ENCODE data around the gene AP3S2. TPM values are rescaled to one million over a fixed set of nuclear protein-coding genes. Genes with fewer than 3 reads are reported as not detected.

AP3S2 gene
- total RNA-seq, 6 experiments from 2014 or later: 30.9 to 37.9 (median 33.4) TPM

DNA sequence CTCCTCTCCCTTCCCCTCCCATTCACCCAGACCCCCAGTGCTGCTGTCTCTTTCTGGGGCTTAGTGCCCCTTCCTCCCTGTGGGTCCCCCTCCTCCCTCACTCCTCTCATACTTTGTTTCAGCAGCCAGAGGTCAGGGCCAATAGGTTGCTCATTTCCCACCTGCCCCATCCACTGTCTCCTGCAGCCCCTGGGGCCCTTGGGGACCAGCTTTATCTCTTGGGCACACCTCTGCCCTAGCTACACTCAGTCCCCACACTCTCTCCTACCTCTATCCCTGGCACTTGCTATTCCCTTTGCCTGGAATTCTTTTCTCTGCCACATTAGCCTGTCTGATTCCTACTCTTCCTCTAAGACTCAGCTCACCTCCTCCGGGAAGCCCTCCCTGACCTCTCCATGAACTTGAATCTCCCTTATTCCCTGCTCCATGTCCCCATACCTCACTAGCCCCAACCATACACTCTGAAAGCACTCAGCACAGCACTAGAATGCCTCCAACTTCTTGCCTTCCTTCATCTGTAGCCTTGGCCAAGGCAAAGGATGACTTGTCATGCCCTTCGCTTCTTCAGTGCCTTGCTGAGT lies 93.8 kb downstream of the AP3S2 start:
- H3K36me3 Mint-ChIP-seq (ENCODE audit: low read depth): peaks cover 54% of the 10 kb centered on the region
- peak overlapping the region; percentile 32 for H3K27ac Mint-ChIP-seq
- peaks cover 10% of the 10 kb centered on the region for H3K4me1 Mint-ChIP-seq (ENCODE audit: low read depth)
- TF ChIP-seq CTCF (IDR thresholded peaks at IDR 0.05): no peak
- H3K27me3 Mint-ChIP-seq (ENCODE audit: insufficient read depth): peaks cover 1% of the 10 kb centered on the region
- peak overlapping the region; percentile 15; the same call in 1 of the 2 replicates for H3K4me3 Mint-ChIP-seq
- H3K9me3 Mint-ChIP-seq: no peaks in the 10 kb centered on the region
- DNase-seq: no peak

- no peaks in the 10 kb centered on the region for H3K9me3 Mint-ChIP-seq
- peaks cover 51% of the 10 kb centered on the region for H3K36me3 Mint-ChIP-seq (ENCODE audit: low read depth)
- TF ChIP-seq CTCF (IDR thresholded peaks at IDR 0.05): no peak
- peaks cover 15% of the 10 kb centered on the region for H3K4me1 Mint-ChIP-seq (ENCODE audit: low read depth)
- DNase-seq: no peak
- H3K27ac Mint-ChIP-seq: peak overlapping the region; percentile 57
- H3K4me3 Mint-ChIP-seq: no peak overlapping the region
- peaks cover 1% of the 10 kb centered on the region for H3K27me3 Mint-ChIP-seq (ENCODE audit: insufficient read depth)
Measured at GRCh38 chr15:89799011-89799911, 94.5 kb downstream of the AP3S2 start.

GRCh38 chr15:89797678-89798201 lies 96.1 kb downstream of the AP3S2 start:
- no peak for TF ChIP-seq CTCF (IDR thresholded peaks at IDR 0.05)
- Mint-ChIP-seq H3K9me3 (no peaks in the 10 kb centered on the region), H3K4me1 (ENCODE audit: low read depth) (peaks cover 15% of the 10 kb centered on the region), H3K27me3 (ENCODE audit: insufficient read depth) (peaks cover 1% of the 10 kb centered on the region), H3K36me3 (ENCODE audit: low read depth) (peaks cover 59% of the 10 kb centered on the region), H3K27ac (peak overlapping the region; percentile 34), H3K4me3 (no peak overlapping the region)
- DNase-seq: no peak

GRCh38 chr15:89795996-89796395 lies 97.8 kb downstream of the AP3S2 start:
- no peaks in the 10 kb centered on the region for H3K9me3 Mint-ChIP-seq
- peaks cover 1% of the 10 kb centered on the region for H3K27me3 Mint-ChIP-seq (ENCODE audit: insufficient read depth)
- TF ChIP-seq CTCF (IDR thresholded peaks at IDR 0.05): no peak
- H3K4me1 Mint-ChIP-seq (ENCODE audit: low read depth): peaks cover 15% of the 10 kb centered on the region
- peaks cover 62% of the 10 kb centered on the region for H3K36me3 Mint-ChIP-seq (ENCODE audit: low read depth)
- no peak for DNase-seq
- peak overlapping the region; percentile 25; the same call in 1 of the 2 replicates for H3K27ac Mint-ChIP-seq
- no peak overlapping the region for H3K4me3 Mint-ChIP-seq

DNA sequence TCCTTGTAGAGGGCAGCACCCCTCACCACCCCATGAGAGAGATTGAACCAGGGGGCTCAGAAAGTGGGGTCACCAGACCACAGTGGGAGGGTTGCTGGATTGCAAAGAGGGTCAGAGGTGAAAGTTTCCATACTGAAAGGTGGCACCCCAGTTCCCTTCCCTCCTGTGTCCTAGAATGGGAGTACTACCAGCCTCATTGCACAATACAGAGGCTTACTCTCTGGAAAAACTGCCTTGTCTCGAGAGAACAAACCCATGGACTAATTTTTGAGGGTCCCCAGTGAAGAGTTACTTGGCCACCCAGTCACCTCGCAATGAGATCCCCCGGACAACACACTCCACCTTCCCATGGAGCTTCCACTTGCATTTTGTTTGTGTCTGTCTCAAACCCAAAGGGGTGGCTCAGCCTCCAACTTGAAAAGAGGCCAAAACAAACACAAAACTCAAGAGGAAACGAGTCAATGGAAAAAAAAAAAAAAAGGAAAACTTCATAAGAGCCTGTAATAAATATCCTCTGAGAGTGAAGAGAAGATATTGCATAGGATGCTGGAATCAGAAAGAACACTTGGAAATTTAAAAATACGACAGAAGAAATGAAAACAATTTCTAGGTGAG lies 99.1 kb downstream of the AP3S2 start:
- Mint-ChIP-seq H3K27ac (peak overlapping the region; percentile 25), H3K36me3 (ENCODE audit: low read depth) (peaks cover 65% of the 10 kb centered on the region)

More for the DNA sequence above, 99.1 kb downstream of the AP3S2 start:
- TF ChIP-seq CTCF (IDR thresholded peaks at IDR 0.05): no peak
- H3K9me3 Mint-ChIP-seq: no peaks in the 10 kb centered on the region
- H3K4me1 Mint-ChIP-seq (ENCODE audit: low read depth): peaks cover 15% of the 10 kb centered on the region
- no peak for DNase-seq
- no peak overlapping the region for H3K4me3 Mint-ChIP-seq
- peaks cover 2% of the 10 kb centered on the region for H3K27me3 Mint-ChIP-seq (ENCODE audit: insufficient read depth)

All from HFFc6 (cell line).